HUDEP-2 (cell line): ENCODE results near the gene PLEKHM1.

ENCODE experiments used
- DNase-seq, 76 experiments: peaks; one replicate each; lab custom pipeline; 2025; ENCODE audit not compliant: unreplicated experiment in 76 of 76; lab: John Stamatoyannopoulos, UW

Gene PLEKHM1

DNA sequence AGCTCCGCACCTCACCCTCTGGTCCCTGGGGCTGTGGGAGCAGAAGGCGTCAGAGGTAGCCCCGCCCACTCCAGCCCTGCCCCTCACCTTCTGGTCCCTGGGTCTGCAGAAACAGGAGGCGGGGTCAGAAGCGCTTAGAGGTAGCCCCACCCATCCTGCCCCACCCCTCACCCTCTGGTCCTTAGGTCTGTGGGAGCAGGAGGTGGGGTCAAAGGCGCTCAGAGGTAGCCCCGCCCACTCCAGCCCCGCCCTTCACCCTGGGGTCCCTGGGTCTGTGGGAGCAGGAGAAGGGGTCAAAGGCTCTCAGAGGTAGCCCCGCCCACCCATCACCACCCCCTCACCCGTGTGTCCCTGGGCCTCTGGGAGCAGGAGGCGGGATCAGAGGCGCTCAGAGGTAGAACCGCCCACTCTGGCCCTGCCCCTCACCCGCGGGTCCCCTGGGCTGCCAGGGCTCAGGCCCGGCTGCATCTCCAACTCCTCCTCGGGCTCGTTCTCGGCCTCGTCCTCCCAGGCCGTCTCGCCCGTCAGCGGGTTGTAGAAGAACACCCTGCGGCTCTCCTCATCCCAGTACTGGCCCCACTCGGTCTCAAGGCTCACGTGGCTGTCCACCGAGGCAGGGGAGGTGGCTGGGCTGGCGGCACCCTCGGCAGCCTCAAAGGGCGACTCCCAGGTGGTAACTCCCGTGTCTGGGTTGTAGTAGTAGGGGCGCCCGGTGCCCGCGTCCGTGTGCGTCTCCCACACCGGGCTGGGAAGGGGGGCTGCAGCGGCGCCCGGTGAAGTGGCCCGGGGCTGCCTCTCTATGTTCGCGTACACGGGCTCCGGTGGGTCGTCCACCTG is 85.1 kb downstream of the PLEKHM1 start:
- no peak for DNase-seq

DNA sequence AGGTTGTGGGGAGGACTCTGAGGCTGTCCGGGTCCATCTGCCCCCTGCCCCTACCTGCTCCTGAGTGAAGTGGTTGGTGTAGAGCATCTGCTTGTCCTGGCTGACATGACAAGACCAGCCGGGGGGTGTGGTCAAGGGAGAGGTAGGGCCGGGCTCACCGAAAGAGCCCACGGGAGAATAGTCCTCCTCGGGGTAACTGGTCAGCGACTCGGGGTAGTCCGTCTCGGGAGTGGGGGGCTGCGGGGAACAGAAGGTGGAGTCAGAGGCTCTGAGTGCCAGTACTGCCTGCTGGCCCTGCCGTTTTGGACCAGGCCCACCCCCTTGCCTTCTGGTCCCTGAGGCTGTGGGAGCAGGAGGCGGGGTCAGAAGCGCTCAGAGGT is 85.7 kb downstream of the PLEKHM1 start:
- DNase-seq: no peak

DNA sequence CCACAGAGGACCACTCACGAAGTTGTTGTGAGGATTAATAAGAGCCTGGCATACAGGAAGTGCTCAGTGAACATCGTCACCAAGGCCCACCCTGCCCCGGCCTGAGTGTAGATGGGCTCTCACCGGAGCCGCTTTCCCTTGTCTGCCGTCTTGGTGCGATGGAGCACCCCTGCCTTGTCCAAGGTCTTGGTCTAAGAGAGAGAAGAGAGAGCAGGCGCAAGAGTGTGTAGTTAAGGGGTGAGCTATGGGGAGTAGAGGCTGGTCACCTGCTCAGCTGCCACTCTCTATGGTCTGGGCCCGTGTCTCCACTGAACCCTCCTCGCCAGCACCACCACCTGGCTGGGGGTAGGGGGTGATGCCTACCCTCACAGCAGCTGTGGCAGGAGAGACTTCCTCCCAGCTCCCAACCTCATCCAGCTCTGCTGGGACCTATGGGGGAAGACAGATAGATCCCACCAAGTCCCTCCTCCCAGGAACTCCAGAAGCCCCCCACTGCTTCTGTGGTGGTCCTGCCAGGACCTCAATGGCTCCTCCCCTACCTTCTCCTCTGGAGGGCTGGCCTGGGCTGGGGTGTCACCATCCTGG is 86.5 kb downstream of the PLEKHM1 start:
- no peak for DNase-seq

DNA sequence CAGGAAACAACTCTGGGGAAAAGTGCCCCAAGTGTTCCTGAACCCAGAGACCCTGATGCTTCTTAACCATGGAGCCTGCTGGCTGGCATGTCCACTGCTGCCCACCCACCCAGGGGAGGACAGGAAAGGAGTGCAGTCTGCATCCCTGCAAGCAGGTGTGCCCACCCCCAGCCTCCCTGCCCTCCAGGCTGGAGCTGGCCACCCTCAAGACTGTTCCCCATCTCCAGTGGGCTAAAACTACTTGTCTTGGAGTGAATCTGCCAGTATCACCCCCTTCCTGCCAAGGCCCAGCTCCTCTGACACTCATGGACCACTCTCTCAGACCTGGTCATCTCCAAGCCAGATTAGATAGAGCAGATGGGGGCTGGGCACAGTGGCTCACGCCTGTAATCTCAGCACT is 87.6 kb downstream of the PLEKHM1 start:
- DNase-seq: no peak

DNA sequence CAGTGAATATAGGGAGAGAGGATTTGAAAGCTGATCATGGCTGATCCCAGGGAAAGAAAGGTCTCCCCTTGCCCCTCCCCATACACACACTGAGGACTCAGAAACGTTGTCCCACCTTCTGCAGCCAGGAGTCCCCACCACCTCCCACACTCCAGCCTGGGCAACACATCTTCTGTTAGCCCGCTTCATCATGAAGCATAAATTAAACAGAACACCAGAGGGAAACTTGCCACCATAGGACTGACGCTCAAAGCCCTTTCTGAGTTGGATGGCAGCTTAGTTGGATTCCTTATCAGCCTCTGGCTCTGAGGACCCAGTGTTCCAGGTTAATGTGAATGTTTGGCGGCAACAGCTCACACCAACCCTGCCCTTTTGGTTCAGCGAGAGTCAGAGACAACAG is 91.7 kb downstream of the PLEKHM1 start:
- no peak for DNase-seq

DNA sequence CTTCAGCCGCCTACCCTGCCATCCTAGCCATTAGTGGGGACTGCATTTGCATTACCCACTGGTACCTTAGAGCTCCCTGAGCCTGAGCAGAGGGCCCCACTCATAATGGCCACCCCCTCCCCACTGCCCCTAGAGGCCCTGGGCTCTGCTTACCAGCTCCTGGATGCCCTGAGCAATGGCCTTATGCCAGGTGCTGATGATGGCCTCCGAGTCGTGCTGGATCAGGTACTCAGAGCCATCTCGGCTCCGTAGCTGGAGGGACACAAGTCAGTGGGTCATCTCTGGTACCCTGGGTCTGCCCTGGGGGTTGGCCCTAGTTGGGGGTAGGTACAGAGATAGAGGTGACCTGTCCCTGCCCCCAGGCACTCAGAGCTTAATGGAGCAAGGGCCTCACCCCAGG is 92.7 kb downstream of the PLEKHM1 start:
- no peak for DNase-seq

DNA sequence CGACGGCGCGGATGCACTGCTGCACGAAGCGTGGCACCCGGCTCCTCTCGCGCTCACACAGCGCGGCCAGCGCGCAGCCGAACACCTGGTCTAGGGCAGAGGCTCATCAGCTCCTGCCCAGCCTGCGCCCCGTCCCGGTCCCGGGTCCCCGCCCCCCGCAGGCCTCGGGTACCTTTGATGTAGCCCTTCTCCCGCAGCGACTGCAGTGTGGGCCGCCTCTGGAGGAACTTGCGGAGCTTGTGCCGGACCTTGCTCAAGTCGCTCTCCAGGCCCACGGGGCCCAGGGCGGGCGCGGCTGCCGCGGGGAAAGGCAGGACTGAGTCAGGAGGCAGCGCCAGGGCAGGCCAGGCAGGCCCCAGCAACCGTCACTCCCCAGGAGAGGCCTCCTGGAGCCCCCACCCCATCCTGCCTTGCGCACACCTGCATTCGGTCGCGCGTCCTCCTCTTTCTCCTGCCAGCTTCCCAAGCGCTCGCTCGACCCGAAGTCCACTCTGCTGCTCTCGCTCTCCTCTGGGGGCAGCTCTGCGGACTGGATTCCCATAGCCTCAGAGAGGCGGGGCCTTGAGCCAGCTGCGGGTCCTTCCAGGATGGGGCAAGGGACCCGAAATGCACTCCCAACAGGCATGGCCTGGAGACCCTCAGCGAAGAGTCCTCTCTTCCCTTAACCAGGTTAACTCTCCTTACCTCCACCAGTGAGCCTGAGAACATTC is 93.9 kb downstream of the PLEKHM1 start:
- no peak for DNase-seq

DNA sequence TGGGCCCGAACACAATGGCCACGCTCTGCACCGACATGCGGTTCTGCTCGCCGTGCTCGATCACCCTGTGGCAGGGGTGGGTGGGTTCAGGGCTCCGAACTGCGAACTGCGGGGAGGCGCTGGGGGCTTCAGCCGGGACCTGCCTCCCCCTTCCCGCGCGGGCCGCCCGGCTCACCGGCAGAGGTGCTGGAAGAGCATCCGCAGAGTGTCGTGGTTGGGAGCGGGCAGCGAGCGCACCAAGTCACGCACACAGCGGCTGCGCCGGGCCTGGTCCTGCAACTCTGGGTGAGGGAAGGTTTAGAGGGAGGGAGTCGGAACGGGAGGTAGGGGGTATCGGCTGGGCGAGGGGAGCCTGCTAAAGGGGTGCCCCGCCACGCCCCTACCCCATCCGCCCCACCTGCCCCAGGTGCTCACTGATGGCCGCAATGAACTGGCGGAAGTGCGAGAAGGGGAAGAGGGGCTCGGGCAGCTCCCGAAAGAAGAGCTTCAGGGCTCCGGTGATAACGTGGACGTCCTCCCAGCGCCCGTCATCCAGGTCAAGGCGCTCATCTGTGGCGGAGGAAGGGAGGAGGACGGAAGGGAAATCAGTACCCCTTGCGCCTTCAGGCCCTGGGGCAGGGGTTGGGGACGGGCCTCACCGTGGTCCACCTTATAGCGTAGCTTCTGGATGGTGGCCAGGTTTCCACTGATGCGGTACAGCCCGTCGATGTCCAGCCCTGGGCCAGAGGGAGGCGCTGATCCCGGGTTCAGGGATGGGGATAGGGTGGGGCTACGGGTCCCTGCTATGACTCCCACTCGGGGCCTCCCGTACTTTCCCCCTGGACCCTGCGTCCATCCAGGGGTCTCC is 94.7 kb downstream of the PLEKHM1 start:
- no peak for DNase-seq

DNA sequence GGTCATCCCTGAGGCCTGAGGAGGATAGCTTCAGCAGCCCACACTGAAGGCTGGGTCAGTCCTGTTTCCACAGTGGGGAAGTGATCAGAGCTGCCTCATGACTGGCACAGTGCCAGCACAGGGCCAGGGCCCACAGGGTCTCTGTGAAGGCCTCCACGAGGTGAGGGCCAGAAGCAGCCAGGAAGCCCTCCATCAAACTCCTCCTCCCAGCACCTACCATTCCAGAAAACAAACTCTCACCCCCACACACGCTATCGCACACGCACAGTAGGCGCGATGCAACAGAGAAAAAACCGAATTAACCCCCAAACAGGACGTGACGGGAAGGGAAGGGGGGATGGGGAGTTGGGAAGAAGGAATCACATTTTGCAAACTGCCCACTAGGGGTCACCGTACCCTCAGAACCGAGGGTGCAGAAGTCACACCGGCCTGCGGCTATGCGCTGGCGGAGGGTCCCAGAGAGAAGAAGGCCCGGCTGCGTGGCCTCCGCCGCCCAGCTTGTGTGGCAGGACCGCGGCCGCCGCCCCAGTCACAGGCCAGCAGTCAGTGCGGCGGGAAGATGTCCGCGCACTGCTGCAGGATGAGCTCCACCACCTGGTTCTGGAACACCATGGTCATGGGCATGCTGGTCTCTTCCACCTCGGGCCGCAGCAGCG is 95.5 kb downstream of the PLEKHM1 start:
- DNase-seq: peak in 50 of 76 experiments; percentile 2 to 61 (median 30)

DNA sequence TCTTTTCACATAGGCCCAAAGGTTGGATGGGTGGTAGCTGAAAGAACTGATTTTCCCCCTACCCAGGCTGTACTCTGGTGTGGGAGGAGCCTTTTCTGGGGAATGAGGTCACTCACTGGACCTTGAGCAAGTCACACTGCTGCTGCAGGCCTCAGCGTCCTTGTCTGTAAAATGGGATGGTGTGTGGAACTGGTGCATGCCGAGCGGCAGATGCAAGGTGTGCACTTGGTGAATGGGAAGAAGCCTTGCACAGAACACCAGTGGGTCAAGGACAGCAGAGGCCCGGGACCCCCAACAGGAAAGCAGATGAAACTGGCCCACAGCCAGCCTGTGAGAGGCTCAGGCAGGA is 96.0 kb downstream of the PLEKHM1 start:
- no peak for DNase-seq

DNA sequence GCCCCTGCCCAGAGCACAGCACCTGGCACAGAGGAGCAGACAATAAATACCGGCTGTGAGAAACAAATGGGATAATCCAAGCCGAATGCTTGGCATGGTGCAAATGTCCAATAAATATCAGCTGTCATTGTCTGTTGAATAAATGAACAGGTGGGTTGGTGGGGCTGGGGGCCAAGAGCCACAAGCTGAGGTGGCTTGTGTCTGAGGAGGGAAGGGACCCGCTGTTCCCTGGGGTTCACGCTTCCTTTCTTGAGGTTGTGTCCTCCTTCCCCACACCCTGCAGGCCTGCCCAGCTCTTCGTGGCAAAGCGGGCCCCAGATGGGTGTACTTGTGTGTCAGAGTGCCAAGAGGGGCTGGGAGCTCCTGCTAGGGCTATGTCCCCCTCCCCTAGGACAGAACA is 96.4 kb downstream of the PLEKHM1 start:
- no peak for DNase-seq

DNA sequence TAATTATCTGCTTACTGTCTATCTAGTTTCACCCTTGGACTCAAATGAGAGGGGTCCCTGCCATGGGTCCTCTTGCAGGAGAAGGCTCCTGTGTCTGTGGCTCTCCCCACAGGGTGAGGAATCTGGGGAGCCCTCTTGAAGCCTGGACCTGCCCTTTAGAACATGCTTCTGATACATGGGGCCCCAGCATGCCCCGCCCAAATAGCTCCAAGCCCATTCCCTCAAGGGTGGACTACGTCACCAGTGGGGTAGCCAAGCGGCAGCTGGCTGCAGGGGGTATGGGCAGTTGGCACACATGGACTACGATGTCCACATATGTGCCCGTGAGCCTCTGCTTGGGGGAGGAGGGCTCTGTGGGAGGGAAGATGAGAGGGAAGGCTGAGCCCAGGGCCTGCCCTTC is 97.1 kb downstream of the PLEKHM1 start:
- no peak for DNase-seq

DNA sequence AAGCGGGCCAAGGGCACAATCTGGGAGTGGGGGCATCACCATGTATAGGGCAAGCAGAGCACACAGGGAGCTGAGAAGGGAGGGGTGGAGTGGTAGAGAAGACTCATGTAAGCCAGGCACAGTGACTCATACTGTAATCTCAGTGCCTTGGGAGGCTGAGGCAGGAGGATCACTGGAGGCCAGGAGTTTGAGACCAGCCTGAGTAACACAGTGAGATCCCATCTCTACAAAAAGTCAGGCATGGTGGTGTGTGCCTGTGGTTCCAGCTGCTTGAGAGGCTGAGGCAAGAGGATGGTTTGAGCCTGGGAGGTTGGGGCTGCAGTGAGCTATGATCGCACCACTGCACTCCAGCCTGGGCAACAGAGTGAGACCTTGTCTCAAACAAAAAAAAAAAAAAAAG is 98.6 kb downstream of the PLEKHM1 start:
- DNase-seq: no peak

DNA sequence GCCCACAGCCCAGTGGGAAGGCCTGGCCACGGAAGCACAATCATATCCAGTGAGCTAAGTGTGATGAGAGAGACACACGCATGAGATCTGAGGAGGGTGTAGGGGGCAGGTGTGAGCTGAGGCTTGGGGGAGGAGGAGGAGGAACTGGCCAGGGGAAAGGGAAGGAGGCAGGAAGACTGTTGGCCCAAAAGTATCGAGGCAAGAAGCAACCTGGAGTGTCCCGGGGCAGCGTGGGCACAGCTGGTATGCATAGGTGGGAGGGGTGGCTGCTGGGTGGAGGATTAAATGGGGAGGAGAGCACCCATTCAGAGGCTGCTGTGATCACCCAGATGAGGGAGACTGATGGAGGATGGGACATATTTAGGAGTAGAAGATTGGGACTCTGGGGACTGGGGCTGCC is 99.2 kb downstream of the PLEKHM1 start:
- no peak for DNase-seq

DNA sequence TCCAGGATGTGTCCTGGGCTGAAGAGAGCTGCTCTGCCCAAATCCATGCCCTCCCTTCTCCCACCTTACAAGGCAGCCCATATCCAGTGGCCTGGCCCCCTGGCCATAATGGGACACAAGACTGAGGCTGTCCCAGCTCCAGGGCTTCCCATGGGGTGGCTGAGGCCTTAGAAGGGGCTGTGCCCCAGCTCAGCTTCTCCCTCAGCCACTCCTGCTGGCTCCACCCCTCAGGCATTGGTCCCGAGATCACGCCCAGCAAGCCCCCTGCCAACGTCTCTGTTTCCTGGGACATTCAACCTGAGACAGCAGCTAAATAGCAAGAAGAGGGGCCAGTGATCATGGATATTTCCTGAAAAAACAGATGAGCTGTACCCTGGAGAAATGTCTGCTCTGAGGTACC is 101.2 kb downstream of the PLEKHM1 start:
- no peak for DNase-seq

DNA sequence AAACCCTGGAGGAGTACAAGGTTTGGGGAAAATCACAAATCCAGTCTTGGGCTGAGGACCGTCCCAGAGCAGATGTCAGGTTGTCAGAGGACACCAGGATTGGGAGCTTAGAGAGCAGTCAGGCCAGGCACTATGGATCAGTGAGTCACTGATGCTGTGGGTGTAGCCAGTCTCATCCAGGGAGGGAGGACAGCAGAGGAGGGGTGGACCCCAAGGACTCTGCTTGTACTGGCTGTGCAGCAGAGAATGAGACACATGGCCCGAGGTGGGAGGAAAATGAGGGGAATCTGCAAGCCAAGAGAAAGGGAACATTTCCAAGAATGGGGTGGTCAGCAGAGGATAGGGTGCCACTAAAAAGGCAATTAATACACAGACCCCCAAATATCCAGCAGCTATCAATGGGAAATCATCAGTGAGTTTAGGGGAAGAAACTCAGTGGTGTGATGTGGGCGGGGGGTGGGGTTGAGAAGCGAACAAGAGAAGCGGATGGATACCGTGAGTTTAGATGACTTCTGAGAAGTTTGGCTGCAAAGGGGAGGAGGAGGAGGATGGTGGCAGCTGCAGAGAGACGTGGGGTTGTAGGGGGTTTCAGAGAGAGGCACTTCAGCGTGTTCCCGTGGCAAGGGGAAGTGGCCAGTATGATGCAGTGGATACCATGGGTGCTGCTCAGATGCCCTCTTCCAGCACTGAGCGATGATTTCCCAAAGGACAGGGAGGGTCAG is 101.8 kb downstream of the PLEKHM1 start:
- no peak for DNase-seq

DNA sequence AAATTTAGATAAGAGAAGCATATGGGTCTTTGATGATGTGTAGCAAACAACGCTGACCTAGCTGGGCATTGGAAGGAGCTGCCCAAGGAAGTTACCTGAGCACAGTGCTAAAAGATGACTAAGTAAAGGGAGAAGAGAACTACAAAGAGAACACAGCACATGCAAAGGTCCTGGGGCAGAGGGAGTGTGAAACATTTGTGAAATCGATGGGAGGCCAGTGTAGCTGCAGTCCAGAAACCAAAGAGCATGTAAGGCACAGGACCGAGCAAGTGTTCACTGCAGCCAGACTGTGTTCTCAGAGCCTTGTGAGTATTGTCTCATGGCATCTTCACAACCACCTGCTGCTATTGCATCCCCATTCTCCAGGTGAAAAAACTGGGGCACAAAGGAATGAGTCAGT is 102.8 kb downstream of the PLEKHM1 start:
- no peak for DNase-seq

DNA sequence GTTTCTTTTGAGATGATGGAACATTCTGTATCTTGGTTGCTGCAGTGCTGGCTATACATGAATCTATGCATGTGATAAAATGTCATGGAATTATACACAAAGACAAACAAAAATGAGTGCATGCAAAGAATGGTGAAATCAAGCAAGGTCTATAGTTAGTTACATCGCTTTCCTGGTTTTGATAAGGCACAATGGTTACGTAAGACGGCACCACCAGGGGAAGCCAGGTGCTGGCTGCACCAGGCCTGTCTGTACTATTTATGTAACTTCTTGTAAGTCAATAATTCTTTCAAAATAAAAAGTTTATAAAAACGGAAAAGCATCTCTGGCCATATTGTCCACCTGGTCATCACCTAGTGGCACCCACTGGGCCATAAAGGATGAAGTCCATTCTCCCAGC is 104.3 kb downstream of the PLEKHM1 start:
- no peak for DNase-seq
